DMS79 (cell line): ENCODE results near the gene IFFO2.
A peak's percentile ranks its signal among the peaks of the same experiment; 100 is the strongest.

Source experiments
- DNase-seq: peaks from one replicate; lab custom pipeline; 2025; lab: John Stamatoyannopoulos, UW

IFFO2 gene

GRCh38 chr1:18972531-18972930 lies 16.1 kb upstream of the IFFO2 start:
- no peak for DNase-seq

DNA sequence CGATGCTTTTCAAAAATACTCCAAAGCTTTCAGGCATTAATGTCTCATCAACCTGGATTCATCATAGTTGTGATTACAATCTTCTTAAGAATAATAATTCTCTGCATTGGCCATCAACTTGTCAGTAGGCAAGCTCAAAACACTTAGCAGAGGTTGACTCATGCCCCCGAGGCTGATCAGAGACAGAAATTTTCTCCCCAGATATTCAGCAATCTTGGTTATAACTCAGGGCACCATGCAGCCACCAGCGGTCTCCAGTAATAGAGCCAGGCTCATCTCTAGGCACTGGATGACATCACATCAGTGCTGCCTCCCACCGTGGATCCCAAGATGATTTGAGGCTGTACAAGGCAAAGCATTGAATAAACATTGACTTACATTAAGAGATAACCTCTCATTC lies 14.3 kb upstream of the IFFO2 start:
- no peak for DNase-seq

DNA sequence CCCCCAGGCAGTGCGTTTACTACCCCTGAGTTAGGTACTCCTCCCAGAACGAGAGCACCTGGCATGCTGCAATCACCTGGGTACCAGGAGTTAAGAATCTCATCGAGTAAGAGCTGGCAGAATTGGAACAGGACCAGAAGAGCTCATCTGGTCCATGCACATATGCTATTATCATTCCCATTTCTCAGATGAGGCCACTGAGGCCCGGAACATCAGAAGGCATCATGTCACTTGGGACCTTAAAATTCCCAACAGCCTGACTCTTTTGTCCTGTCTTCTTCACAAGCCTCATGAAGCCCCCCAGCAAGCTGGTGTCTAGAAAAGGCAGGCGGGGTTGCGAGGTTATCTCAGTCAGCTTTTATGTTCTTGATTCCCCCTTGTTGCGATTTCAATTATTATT lies 13.9 kb upstream of the IFFO2 start:
- no peak for DNase-seq

- DNase-seq: no peak
Measured at GRCh38 chr1:18967066-18967690, 10.7 kb upstream of the IFFO2 start.

- DNase-seq: no peak
Measured at GRCh38 chr1:18965206-18966173, 9.0 kb upstream of the IFFO2 start.

- no peak for DNase-seq
Measured at GRCh38 chr1:18963968-18964367, 7.5 kb upstream of the IFFO2 start.

- DNase-seq: no peak
Measured at GRCh38 chr1:18962855-18963737, 6.6 kb upstream of the IFFO2 start.

DNA sequence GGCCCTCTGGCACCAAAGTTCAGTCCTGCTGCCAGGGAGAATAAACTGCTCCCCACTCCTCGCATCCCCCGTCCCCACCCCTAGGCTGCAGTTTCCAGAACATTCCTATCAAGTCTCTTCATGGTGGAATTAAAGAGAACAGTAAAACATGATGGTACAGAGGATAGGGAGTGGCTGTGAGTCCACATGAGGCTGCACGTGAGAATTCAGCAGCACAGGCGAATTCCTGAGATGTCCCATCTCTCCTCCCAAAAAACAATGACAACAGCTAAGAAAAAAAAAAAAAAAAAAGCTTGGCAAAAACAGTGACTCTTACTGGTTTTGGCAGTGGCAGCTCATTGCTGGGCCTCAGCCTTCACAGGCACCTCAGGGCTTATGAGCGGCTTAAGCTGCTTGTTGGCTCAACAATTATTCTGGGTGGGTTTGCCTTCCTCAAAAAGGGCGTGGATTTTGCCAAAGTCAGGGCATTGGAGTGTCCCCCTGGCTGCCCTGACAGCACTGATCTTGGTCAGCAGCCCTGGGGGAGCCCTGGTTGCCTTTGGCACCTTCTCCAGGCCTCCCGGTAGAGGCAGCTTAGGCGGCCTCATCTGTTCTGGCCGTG lies 5.7 kb upstream of the IFFO2 start:
- no peak for DNase-seq

GRCh38 chr1:18960821-18961220 lies 4.3 kb upstream of the IFFO2 start:
- DNase-seq: no peak

- DNase-seq: no peak
Measured at GRCh38 chr1:18960409-18960808, 3.9 kb upstream of the IFFO2 start.

GRCh38 chr1:18959591-18959990 lies 3.1 kb upstream of the IFFO2 start:
- DNase-seq: no peak

- no peak for DNase-seq
Measured at GRCh38 chr1:18957532-18958300, 1.2 kb upstream of the IFFO2 start.

DNA sequence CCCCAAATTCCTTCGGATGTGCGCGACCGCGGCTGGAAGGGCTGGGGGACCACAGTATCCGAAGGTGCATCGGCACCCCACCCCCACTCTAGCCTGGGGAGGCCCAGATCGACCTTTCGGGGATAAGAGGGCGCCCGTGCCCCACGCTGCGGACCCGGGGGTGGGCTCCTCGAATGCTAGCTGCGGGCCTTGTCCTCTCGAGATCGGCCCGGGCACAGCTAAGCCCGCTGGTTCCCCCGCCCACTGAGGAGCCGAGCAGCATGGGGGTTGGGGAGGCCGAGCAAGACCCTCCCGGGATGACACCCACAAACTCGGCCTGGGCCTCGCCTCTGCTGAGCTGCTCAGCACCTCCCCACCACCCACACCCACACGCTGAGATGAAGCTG lies 653 bp upstream of the IFFO2 start:
- no peak for DNase-seq

GRCh38 chr1:18955441-18956192 lies 859 bp downstream of the IFFO2 start:
- DNase-seq: peak; percentile 21

DNA sequence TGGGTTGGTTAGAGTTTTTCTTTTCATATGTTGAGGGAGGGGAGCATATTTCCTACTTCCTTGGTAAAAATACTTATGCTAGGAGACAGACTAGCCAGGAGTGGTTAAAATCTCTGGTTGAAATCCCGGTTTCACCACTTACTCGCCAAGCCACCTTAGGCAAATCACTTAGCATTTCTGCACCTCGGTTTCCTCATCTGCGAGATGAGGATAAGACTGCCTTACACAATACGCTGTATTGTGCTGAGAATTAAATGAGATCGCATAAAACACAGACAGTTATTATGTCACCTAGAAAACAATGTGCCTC lies 1.4 kb downstream of the IFFO2 start:
- no peak for DNase-seq

- no peak for DNase-seq
Measured at GRCh38 chr1:18954270-18955071, 2.0 kb downstream of the IFFO2 start.

DNA sequence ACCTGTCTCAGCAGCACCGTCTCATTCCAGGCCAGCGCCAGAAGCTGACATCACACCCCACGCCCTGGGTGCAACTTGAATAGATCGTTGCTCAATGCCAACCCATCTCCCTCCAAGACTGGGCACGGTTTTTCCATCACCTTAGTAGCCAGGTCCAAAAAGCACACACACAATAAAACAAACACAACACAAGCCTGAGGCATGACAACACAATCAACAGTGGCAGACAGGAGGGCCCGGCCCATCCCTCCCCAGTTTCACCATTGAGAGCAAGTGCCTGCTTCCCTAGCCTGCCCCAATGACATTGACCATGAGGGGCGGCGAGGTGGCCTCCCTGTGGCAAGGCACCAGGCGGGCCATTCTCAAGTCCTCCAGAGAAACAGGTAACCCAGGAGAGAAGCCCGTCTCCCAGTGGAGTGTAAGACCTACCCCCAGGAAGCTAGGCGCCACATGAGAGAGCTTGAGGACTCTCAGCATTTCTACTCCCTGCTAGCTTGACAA lies 2.7 kb downstream of the IFFO2 start:
- no peak for DNase-seq

- DNase-seq: no peak
Measured at GRCh38 chr1:18951818-18952391, 4.6 kb downstream of the IFFO2 start.

GRCh38 chr1:18951416-18951815 lies 5.1 kb downstream of the IFFO2 start:
- no peak for DNase-seq
